Uterus (tissue), 2 donors: ENCODE results near the gene MAN2B2.

ENCODE experiments used
- CTCF ChIP-seq, 4 experiments: fragments of 200-600 bp in 2 of 4; fragments of 450-650 bp in 2 of 4; sonication (generic) in 2 of 4; IDR thresholded peaks; one replicate each; pipeline ENCODE4 v1.5.1; 2016 to 2019; ENCODE audit warnings: antibody characterized with exemption in 4 of 4, mild to moderate bottlenecking in 2 of 4, moderate library complexity in 1 of 4
- POLR2A ChIP-seq, 2 donors: fragments of 450-650 bp; IDR thresholded peaks; one replicate each; pipeline ENCODE4 v1.6.1; 2016; ENCODE audit warnings: antibody characterized with exemption in 2 of 2, mild to moderate bottlenecking in 1 of 2, moderate library complexity in 1 of 2

DNA sequence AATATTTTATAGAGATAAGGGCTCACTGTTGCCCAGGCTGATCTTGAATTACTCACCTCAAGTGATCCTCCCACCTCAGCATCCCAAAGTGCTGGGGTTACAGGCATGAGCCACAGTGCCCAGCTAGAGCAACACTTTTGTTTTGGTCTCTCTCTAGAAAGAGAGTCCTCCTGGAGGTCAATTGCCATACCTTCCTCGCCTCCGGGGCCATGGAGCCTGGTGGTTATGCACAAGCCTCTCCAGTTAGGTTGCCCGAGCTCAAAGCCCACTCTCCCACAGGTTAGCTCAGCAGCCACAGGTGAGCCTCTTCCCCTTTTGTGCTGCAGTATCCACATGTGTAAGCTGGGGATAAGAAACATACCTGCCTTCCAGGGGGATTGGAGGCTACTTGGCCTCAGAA is 24.2 kb upstream of the MAN2B2 start:
- TF ChIP-seq CTCF (IDR thresholded peaks at IDR 0.05) (no peak), POLR2A (IDR thresholded peaks at IDR 0.05) (no peak)
